NK-92 (cell line): Measurements from ENCODE around the gene ZDHHC20.
"Not testable (repeated sequence)": the region's sequence is repeated elsewhere in the genome, so short reads cannot be mapped to it uniquely, and the experiment has no call there.

Experiments
- DNase-seq: peaks from one replicate; lab custom pipeline; 2025; ENCODE audit not compliant: unreplicated experiment; lab: John Stamatoyannopoulos, UW

ZDHHC20 gene

GRCh38 chr13:21435687-21436151, 23.4 kb downstream of the ZDHHC20 start:
- DNase-seq = no peak

- no peak for DNase-seq
Observed at GRCh38 chr13:21435231-21435630, 23.9 kb downstream of the ZDHHC20 start.

- no peak for DNase-seq
Observed at GRCh38 chr13:21434588-21434987, 24.5 kb downstream of the ZDHHC20 start.

- DNase-seq = no peak
Observed at GRCh38 chr13:21429211-21429610, 29.9 kb downstream of the ZDHHC20 start.

GRCh38 chr13:21427741-21428140, 31.4 kb downstream of the ZDHHC20 start:
- DNase-seq = no peak

GRCh38 chr13:21426238-21426637, 32.9 kb downstream of the ZDHHC20 start:
- no peak for DNase-seq

- no peak for DNase-seq
Observed at GRCh38 chr13:21420706-21421105, 38.4 kb downstream of the ZDHHC20 start.

- no peak for DNase-seq
Observed at GRCh38 chr13:21413013-21413412, 46.1 kb downstream of the ZDHHC20 start.

- not testable (repeated sequence) for DNase-seq
Observed at GRCh38 chr13:21410453-21410852, 48.6 kb downstream of the ZDHHC20 start.

GRCh38 chr13:21405309-21405708, 53.8 kb downstream of the ZDHHC20 start:
- no peak for DNase-seq

- DNase-seq = no peak
Observed at GRCh38 chr13:21402586-21403307, 56.4 kb downstream of the ZDHHC20 start.

GRCh38 chr13:21399741-21400140, 59.4 kb downstream of the ZDHHC20 start:
- DNase-seq = no peak

- DNase-seq = no peak
Observed at GRCh38 chr13:21395953-21396352, 63.1 kb downstream of the ZDHHC20 start.

- DNase-seq = no peak
Observed at GRCh38 chr13:21389124-21389523, 70.0 kb downstream of the ZDHHC20 start.

- no peak for DNase-seq
Observed at GRCh38 chr13:21385710-21386109, 73.4 kb downstream of the ZDHHC20 start.

GRCh38 chr13:21383090-21383489, 76.0 kb downstream of the ZDHHC20 start:
- DNase-seq = no peak

GRCh38 chr13:21376998-21377985, 81.8 kb downstream of the ZDHHC20 start:
- DNase-seq = not testable (repeated sequence)

- DNase-seq = no peak
Observed at GRCh38 chr13:21372530-21372929, 86.6 kb downstream of the ZDHHC20 start.

- no peak for DNase-seq
Observed at GRCh38 chr13:21371011-21371410, 88.1 kb downstream of the ZDHHC20 start.

- DNase-seq = no peak
Observed at GRCh38 chr13:21365574-21365973, 93.5 kb downstream of the ZDHHC20 start.

- DNase-seq = no peak
Observed at GRCh38 chr13:21364916-21365315, 94.2 kb downstream of the ZDHHC20 start.

- DNase-seq = no peak
Observed at GRCh38 chr13:21364357-21364756, 94.7 kb downstream of the ZDHHC20 start.
